Choroid plexus epithelial cell (primary cell): ENCODE results near the gene ARHGAP19.

Experiments
- DNase-seq: peaks from one replicate; pipeline ENCODE4 v3.0.0-alpha.2; 2010; ENCODE audit warnings: low read depth
- H3K4me3 ChIP-seq: 2 replicates; pipeline ENCODE4 v1.5.1; 2011; ENCODE audit warnings: low read depth, mild to moderate bottlenecking, control low read depth, low read length, moderate library complexity
- TF ChIP-seq, protein P1 (sequence below): conservative IDR thresholded peaks from 2 replicates; pipeline ENCODE4 v1.5.1; 2011; ENCODE audit warnings: low read depth, mild to moderate bottlenecking, control low read depth, inconsistent platforms, low read length, moderate library complexity

The ARHGAP19 gene

GRCh38 chr10:97335188-97335619 lies 42.8 kb upstream of the ARHGAP19 start:
- H3K4me3 ChIP-seq, result peak overlapping the region; percentile 81
- no peak for DNase-seq
- TF ChIP-seq, protein P1, sequence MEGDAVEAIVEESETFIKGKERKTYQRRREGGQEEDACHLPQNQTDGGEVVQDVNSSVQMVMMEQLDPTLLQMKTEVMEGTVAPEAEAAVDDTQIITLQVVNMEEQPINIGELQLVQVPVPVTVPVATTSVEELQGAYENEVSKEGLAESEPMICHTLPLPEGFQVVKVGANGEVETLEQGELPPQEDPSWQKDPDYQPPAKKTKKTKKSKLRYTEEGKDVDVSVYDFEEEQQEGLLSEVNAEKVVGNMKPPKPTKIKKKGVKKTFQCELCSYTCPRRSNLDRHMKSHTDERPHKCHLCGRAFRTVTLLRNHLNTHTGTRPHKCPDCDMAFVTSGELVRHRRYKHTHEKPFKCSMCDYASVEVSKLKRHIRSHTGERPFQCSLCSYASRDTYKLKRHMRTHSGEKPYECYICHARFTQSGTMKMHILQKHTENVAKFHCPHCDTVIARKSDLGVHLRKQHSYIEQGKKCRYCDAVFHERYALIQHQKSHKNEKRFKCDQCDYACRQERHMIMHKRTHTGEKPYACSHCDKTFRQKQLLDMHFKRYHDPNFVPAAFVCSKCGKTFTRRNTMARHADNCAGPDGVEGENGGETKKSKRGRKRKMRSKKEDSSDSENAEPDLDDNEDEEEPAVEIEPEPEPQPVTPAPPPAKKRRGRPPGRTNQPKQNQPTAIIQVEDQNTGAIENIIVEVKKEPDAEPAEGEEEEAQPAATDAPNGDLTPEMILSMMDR, result no peak

DNA sequence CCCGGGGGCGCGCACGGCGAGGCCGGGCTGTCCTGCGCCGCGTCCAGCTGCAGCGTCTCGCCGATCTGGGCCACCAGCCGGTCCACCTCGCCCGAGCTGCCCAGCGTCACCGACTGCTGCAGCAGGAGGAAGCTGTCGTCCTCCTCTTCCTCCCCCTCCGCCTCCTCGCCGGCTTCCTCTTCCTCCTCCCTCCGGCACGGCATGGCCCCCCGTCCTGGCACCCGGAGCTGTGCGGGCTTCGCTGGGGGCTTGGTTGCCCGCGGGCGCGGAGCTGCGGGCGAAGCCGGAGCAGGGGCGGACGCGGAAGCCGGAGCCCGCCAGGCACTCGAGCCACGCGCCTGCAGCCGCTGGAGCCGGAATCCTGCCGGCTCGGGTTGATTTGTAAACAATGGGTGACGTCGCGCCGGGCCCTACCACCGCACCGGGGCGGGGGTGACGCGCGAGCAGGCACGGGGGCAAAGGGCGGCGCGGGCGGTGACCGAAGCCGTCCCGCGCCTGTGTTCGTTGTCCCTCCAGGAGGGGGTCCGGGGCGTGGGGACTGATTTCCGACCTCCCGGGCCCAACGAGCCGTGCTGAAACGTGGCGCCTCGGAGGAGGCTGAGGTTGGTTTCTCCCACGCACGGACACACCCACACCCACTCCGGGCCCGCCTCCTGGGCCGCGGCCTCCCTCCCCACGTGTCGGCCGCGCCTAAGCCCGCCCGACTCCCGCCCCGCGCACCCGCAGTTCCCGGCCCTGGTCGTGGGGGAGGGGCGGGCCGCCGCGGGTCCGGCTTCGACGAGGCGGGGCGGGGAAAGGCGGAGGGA lies 42.1 kb upstream of the ARHGAP19 start, which contains the start of gene FRAT2:
TSS of gene FRAT2 (minus strand) at position 360 of the 806 bp plus-strand sequence. CDS start at position 203, 157 bp downstream.
- DNase-seq, result peak; percentile 95
- H3K4me3 ChIP-seq, result peak within 1 kb of the TSS; percentile 81
- TF ChIP-seq, protein P1, result no peak

GRCh38 chr10:97333601-97334369 lies 41.3 kb upstream of the ARHGAP19 start:
- H3K4me3 ChIP-seq, result peak overlapping the region; percentile 81
- DNase-seq, result peak; percentile 61
- TF ChIP-seq, protein P1, result no peak

GRCh38 chr10:97333351-97333600 lies 40.8 kb upstream of the ARHGAP19 start:
- H3K4me3 ChIP-seq, result peak overlapping the region; percentile 81
- TF ChIP-seq, protein P1, result peak; percentile 33
- peak; percentile 58 for DNase-seq

DNA sequence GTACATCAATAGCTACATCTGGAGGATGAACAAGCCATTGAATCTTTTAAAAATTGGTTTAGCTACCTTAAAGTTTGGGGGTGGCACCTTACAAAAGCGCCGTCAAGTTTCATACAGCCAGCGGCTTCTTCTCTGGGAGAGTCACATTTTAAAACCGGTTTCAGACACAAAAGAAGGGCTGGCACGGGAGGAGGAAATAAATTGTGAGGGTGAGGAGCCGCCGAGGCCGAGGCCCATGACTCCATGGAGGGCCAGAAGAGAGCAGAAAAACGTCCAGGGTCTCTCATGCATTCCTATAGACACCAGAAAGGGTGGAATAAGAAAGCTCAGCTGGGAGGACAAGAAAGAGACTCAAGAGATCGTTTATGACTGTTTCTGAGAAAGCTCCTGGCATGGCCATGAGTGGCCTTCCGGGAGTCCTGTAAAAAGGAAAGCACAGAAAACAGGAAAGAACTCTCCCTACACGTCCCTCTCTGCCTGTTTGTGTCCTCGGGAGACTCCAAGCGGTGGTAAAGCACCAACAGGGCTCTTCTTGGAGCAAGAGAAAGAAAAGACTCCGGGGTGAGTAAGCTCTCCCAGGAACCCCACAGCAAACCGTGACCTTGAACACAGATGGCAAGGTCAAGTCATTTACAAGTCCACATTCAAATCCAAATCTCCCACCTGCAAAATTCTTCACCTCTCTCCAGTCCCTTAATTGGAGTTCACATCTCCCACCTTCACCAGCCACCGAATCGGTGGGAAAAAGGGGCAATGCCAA lies 40.3 kb upstream of the ARHGAP19 start:
- peak; percentile 85 for DNase-seq
- TF ChIP-seq, protein P1, result peak; percentile 68
- peak overlapping the region; percentile 81 for H3K4me3 ChIP-seq

GRCh38 chr10:97331153-97331703 lies 38.8 kb upstream of the ARHGAP19 start:
- TF ChIP-seq, protein P1, result no peak
- DNase-seq, result no peak
- no peak overlapping the region for H3K4me3 ChIP-seq
